ENCODE data around the gene C6orf89. TPM values are rescaled to one million over a fixed set of nuclear protein-coding genes. Genes with fewer than 3 reads are reported as not detected.

Gene C6orf89
- total RNA-seq, 1 experiment from 2014 or later, result 15.6 TPM

- Histone ChIP-seq H3K4me3 (ENCODE audit: insufficient read depth, low read depth, low read length) (no peak overlapping the region), H3K36me3 (replicated peaks; ENCODE audit: control insufficient read depth, insufficient read depth, low read length) (peaks cover 3% of the 10 kb centered on the region), H3K27me3 (ENCODE audit: control insufficient read depth, insufficient read depth, low read length) (peaks cover 2% of the 10 kb centered on the region; the same call in 1 of the 2 replicates)
- no peak for DNase-seq
These were observed 37.8 kb upstream of the C6orf89 start for GRCh38 chr6:36847991-36848390.

GRCh38 chr6:36848658-36849441, 36.9 kb upstream of the C6orf89 start:
- DNase-seq, result peak; percentile 90
- H3K27me3 ChIP-seq (ENCODE audit: control insufficient read depth, insufficient read depth, low read length), result peaks cover 2% of the 10 kb centered on the region; the same call in 1 of the 2 replicates

GRCh38 chr6:36850021-36850420, 35.7 kb upstream of the C6orf89 start:
- no peak overlapping the region for H3K4me3 ChIP-seq (ENCODE audit: insufficient read depth, low read depth, low read length)
- H3K27me3 ChIP-seq (ENCODE audit: control insufficient read depth, insufficient read depth, low read length), result no peaks in the 10 kb centered on the region
- DNase-seq, result no peak
- peaks cover 7% of the 10 kb centered on the region for H3K36me3 ChIP-seq (replicated peaks; ENCODE audit: control insufficient read depth, insufficient read depth, low read length)

More at GRCh38 chr6:36848658-36849441, 36.9 kb upstream of the C6orf89 start:
- Histone ChIP-seq H3K4me3 (ENCODE audit: insufficient read depth, low read depth, low read length) (no peak overlapping the region), H3K36me3 (replicated peaks; ENCODE audit: control insufficient read depth, insufficient read depth, low read length) (peaks cover 7% of the 10 kb centered on the region)

- peak; percentile 65 for DNase-seq
- H3K27me3 ChIP-seq (ENCODE audit: control insufficient read depth, insufficient read depth, low read length), result no peaks in the 10 kb centered on the region
- peaks cover 16% of the 10 kb centered on the region for H3K36me3 ChIP-seq (replicated peaks; ENCODE audit: control insufficient read depth, insufficient read depth, low read length)
- H3K4me3 ChIP-seq (ENCODE audit: insufficient read depth, low read depth, low read length), result no peak overlapping the region
These were observed 34.6 kb upstream of the C6orf89 start for GRCh38 chr6:36851149-36851614.

- H3K36me3 ChIP-seq (replicated peaks; ENCODE audit: control insufficient read depth, insufficient read depth, low read length), result peaks cover 16% of the 10 kb centered on the region
- no peak for DNase-seq
- H3K27me3 ChIP-seq (ENCODE audit: control insufficient read depth, insufficient read depth, low read length), result no peaks in the 10 kb centered on the region
- no peak overlapping the region for H3K4me3 ChIP-seq (ENCODE audit: insufficient read depth, low read depth, low read length)
These were observed 34.1 kb upstream of the C6orf89 start for GRCh38 chr6:36851626-36852025.

GRCh38 chr6:36852481-36853147, 33.1 kb upstream of the C6orf89 start:
- no peaks in the 10 kb centered on the region for H3K27me3 ChIP-seq (ENCODE audit: control insufficient read depth, insufficient read depth, low read length)
- no peak for DNase-seq
- H3K4me3 ChIP-seq (ENCODE audit: insufficient read depth, low read depth, low read length), result no peak overlapping the region
- H3K36me3 ChIP-seq (replicated peaks; ENCODE audit: control insufficient read depth, insufficient read depth, low read length), result peaks cover 16% of the 10 kb centered on the region

GRCh38 chr6:36853325-36853724, 32.4 kb upstream of the C6orf89 start:
- Histone ChIP-seq H3K4me3 (ENCODE audit: insufficient read depth, low read depth, low read length) (no peak overlapping the region), H3K36me3 (replicated peaks; ENCODE audit: control insufficient read depth, insufficient read depth, low read length) (peaks cover 16% of the 10 kb centered on the region), H3K27me3 (ENCODE audit: control insufficient read depth, insufficient read depth, low read length) (no peaks in the 10 kb centered on the region)
- no peak for DNase-seq

GRCh38 chr6:36855750-36856149, 30.0 kb upstream of the C6orf89 start:
- no peak overlapping the region for H3K4me3 ChIP-seq (ENCODE audit: insufficient read depth, low read depth, low read length)
- H3K27me3 ChIP-seq (ENCODE audit: control insufficient read depth, insufficient read depth, low read length), result no peaks in the 10 kb centered on the region
- peaks cover 16% of the 10 kb centered on the region for H3K36me3 ChIP-seq (replicated peaks; ENCODE audit: control insufficient read depth, insufficient read depth, low read length)
- DNase-seq, result no peak

GRCh38 chr6:36856277-36856676, 29.5 kb upstream of the C6orf89 start:
- no peaks in the 10 kb centered on the region for H3K27me3 ChIP-seq (ENCODE audit: control insufficient read depth, insufficient read depth, low read length)
- H3K36me3 ChIP-seq (replicated peaks; ENCODE audit: control insufficient read depth, insufficient read depth, low read length), result peaks cover 16% of the 10 kb centered on the region
- no peak overlapping the region for H3K4me3 ChIP-seq (ENCODE audit: insufficient read depth, low read depth, low read length)
- DNase-seq, result no peak

- DNase-seq, result no peak
- no peaks in the 10 kb centered on the region for H3K27me3 ChIP-seq (ENCODE audit: control insufficient read depth, insufficient read depth, low read length)
- H3K36me3 ChIP-seq (replicated peaks; ENCODE audit: control insufficient read depth, insufficient read depth, low read length), result peaks cover 18% of the 10 kb centered on the region
- no peak overlapping the region for H3K4me3 ChIP-seq (ENCODE audit: insufficient read depth, low read depth, low read length)
These were observed 28.4 kb upstream of the C6orf89 start for GRCh38 chr6:36857325-36857724.

GRCh38 chr6:36858407-36858981, 27.3 kb upstream of the C6orf89 start:
- Histone ChIP-seq H3K4me3 (ENCODE audit: insufficient read depth, low read depth, low read length) (no peak overlapping the region), H3K27me3 (ENCODE audit: control insufficient read depth, insufficient read depth, low read length) (no peaks in the 10 kb centered on the region), H3K36me3 (replicated peaks; ENCODE audit: control insufficient read depth, insufficient read depth, low read length) (peaks cover 21% of the 10 kb centered on the region)
- peak; percentile 69 for DNase-seq

- DNase-seq, result no peak
- no peaks in the 10 kb centered on the region for H3K27me3 ChIP-seq (ENCODE audit: control insufficient read depth, insufficient read depth, low read length)
- H3K36me3 ChIP-seq (replicated peaks; ENCODE audit: control insufficient read depth, insufficient read depth, low read length), result peaks cover 22% of the 10 kb centered on the region
- no peak overlapping the region for H3K4me3 ChIP-seq (ENCODE audit: insufficient read depth, low read depth, low read length)
These were observed 25.6 kb upstream of the C6orf89 start for GRCh38 chr6:36860126-36860525.

GRCh38 chr6:36862164-36862847, 23.4 kb upstream of the C6orf89 start:
- no peak overlapping the region for H3K4me3 ChIP-seq (ENCODE audit: insufficient read depth, low read depth, low read length)
- DNase-seq, result no peak
- H3K36me3 ChIP-seq (replicated peaks; ENCODE audit: control insufficient read depth, insufficient read depth, low read length), result peaks cover 18% of the 10 kb centered on the region
- no peaks in the 10 kb centered on the region for H3K27me3 ChIP-seq (ENCODE audit: control insufficient read depth, insufficient read depth, low read length)

GRCh38 chr6:36862848-36863382, 22.8 kb upstream of the C6orf89 start:
- Histone ChIP-seq H3K4me3 (ENCODE audit: insufficient read depth, low read depth, low read length) (no peak overlapping the region), H3K27me3 (ENCODE audit: control insufficient read depth, insufficient read depth, low read length) (no peaks in the 10 kb centered on the region), H3K36me3 (replicated peaks; ENCODE audit: control insufficient read depth, insufficient read depth, low read length) (peaks cover 18% of the 10 kb centered on the region)
- DNase-seq, result no peak

All from H7 (cell line).